Right cardiac atrium (tissue), 5 donors: ENCODE results near the gene PNP. TPM values are rescaled to one million over a fixed set of nuclear protein-coding genes. Genes with fewer than 3 reads are reported as not detected.

Source experiments
- ATAC-seq, 2 donors: fragments of 200-7000 bp; cut with Tn5 transposase; one replicate each; pipeline versions ENCODE4 v1.8.0 to v1.9.1; 2020; ENCODE audit warnings: moderate library complexity in 2 of 2, mild to moderate bottlenecking in 1 of 2
- DNase-seq, 3 donors: peaks; one replicate each; pipeline ENCODE4 v3.0.0-alpha.2; 2020
- H3K27ac ChIP-seq: one replicate; pipeline ENCODE4 v1.5.1; 2013; ENCODE audit warnings: mild to moderate bottlenecking, low read length, control low read depth, moderate library complexity
- H3K27me3 ChIP-seq: one replicate; pipeline ENCODE4 v1.6.1; 2013; ENCODE audit not compliant: control insufficient read depth, insufficient read depth
- H3K4me1 ChIP-seq: one replicate; pipeline ENCODE4 v1.6.1; 2013; ENCODE audit warnings: low read length; ENCODE audit not compliant: control insufficient read depth, insufficient read depth
- H3K4me3 ChIP-seq: one replicate; pipeline ENCODE4 v1.5.1; 2013; ENCODE audit warnings: low read length, control low read depth
- H3K9me3 ChIP-seq: one replicate; pipeline ENCODE4 v1.6.1; 2013; ENCODE audit warnings: low read length; ENCODE audit not compliant: control insufficient read depth
- WGBS: extraction: QIAGEN DNeasy Blood & Tissue Kit; methylation state at CpG from one replicate; pipeline ENCODE4 v1.1.7; 2013; 5-methylcytosine and 5-hydroxymethylcytosine counted together
- intact Hi-C, 4 donors: fragments of 100-400 bp; cut with DNase I; formaldehyde crosslinking; loops; one replicate each; pipeline versions ENCODE4 v1.11.0 to v1.14.0; 2022 to 2023
- long read RNA-seq, 4 donors: library from polyadenylated mRNA; unstranded; transcript quantifications; one replicate each; pipeline ENCODE4 v2.0.0, GENCODE V29; 2020 to 2021
- polyA plus RNA-seq: library from polyadenylated mRNA; stranded (reverse); fragments of 200-250 nt; gene quantifications from one replicate; pipeline ENCODE4 v1.2.3, GENCODE V29; 2013
- total RNA-seq, 4 donors: library from RNA; stranded (reverse); fragmentation: NEBNext Ultra II Directional; extraction: Animal tissue kit (Norgen Biotek cat#: 25700); gene quantifications; one replicate each; pipeline ENCODE4 v1.2.1, GENCODE V29; 2021
- donor health status: healthy with polysubstance abuse.
- donor health status: DM: no; HTN: yes; CAD: no.
- donor health status: DM: no; HTN: no; CAD: no.
- donor health status: DM: no; HTN: yes; CAD: no; lungs with severe emphysema.
- donor health status: DM: yes; HTN: yes; CAD: no.

Gene PNP
- 10 to 100 TPM in 1 of 4 donors, 1 to 10 TPM in 3; 6.2 to 17.2 (median 7.2) TPM for total RNA-seq
- polyA plus RNA-seq = 8.6 TPM
- long read RNA-seq, donor 1, partial matches to known transcripts = 0 of 4 reads
- long read RNA-seq, donor 1, other reads (novel, unspliced or antisense) = 0 of 4 reads
- long read RNA-seq, donor 2, partial matches to known transcripts = 0 of 1 reads
- long read RNA-seq, donor 2, other reads (novel, unspliced or antisense) = 0 of 1 reads
- long read RNA-seq, donor 3, transcript PNP-201 (6 exons, 1,509 nt) = major isoform, 20 of 27 reads
- long read RNA-seq, donor 3, partial matches to known transcripts = 1 of 27 reads
- long read RNA-seq, donor 3, other reads (novel, unspliced or antisense) = 2 of 27 reads
- long read RNA-seq, donor 4, partial matches to known transcripts = 0 of 1 reads
- long read RNA-seq, donor 4, other reads (novel, unspliced or antisense) = 0 of 1 reads

- intact Hi-C loops = no loop called here
- Histone ChIP-seq H3K4me1 (peaks cover 4% of the 10 kb centered on the region), H3K9me3 (no peaks in the 10 kb centered on the region), H3K27me3 (no peaks in the 10 kb centered on the region), H3K27ac (peak within 1 kb of the TSS; percentile 79), H3K4me3 (peak within 1 kb of the TSS; percentile 55)
- DNase-seq = peak; percentile 90 to 94 (median 93)
- ATAC-seq = peak; percentile 98 to 99
- WGBS = under 1% methylated on average over 40 of the region's 40 CpGs
Measured at GRCh38 chr14:20469242-20469889, at the start of gene PNP. Gene PNP (plus strand): TSS chr14:20469406. CDS start chr14:20469525, 119 bp downstream.

GRCh38 chr14:20419419-20419818 is 49.8 kb upstream of the PNP start:
- Histone ChIP-seq H3K4me1 (no peaks in the 10 kb centered on the region), H3K9me3 (no peaks in the 10 kb centered on the region), H3K27ac (no peak overlapping the region), H3K4me3 (no peak overlapping the region), H3K27me3 (no peaks in the 10 kb centered on the region)
- WGBS = 38% methylated on average over 1 of the region's 1 CpG
- intact Hi-C loops = loop anchor here in 1 of 4 donors (10.0 kb wide), 1 partner anchor 185 kb away; no protein-coding TSS in a partner anchor
- DNase-seq = no peak
- ATAC-seq = no peak

GRCh38 chr14:20421267-20421666 is 47.9 kb upstream of the PNP start:
- intact Hi-C loops = no loop called here
- no peaks in the 10 kb centered on the region for H3K27me3 ChIP-seq
- no peak for DNase-seq
- H3K27ac ChIP-seq = no peak overlapping the region
- no peaks in the 10 kb centered on the region for H3K4me1 ChIP-seq
- WGBS = 38% methylated on average over 2 of the region's 2 CpGs
- no peaks in the 10 kb centered on the region for H3K9me3 ChIP-seq
- no peak for ATAC-seq
- no peak overlapping the region for H3K4me3 ChIP-seq

DNA sequence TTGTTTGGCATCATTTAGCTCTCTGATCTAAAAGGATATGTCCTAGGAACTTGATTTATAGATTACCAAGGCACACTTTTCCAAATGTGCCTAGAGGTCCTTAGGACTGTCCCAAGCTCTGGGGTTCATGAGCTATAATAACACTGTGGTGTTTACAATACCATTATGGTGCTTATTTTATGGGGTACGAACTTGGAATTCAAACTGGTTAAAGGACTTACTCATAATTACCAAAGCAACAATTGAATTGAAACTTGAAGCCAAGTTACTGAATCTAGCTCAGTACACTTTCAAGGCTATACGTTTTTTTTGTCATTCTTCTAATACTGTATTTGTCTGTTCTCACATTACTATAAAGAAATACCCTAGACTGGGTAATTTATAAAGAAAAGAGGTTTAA is 46.3 kb upstream of the PNP start:
- Histone ChIP-seq H3K27ac (no peak overlapping the region), H3K4me1 (peaks cover 2% of the 10 kb centered on the region), H3K9me3 (no peaks in the 10 kb centered on the region), H3K27me3 (no peaks in the 10 kb centered on the region), H3K4me3 (no peak overlapping the region)
- DNase-seq = no peak
- WGBS = 63% methylated on average over 2 of the region's 2 CpGs
- intact Hi-C loops = no loop called here
- no peak for ATAC-seq

DNA sequence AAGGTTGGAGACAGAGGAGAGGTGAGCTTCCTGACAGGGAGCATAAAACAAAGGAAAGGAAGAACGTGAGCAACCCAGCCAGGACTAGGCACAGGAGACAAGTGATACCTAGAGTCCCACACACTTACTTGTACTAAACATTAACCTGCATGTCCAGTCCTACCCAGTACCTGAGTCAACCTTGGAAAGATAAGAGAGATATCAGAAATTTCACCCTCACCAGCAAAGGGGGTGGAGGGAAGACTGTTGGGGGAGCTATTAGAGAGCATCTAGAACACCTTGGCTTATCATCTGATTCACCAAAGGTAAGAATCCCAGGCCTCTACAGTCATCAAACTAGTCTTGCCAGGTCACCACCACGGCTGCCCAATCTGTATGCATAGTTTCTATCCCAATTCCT is 44.4 kb upstream of the PNP start:
- 36% methylated on average over 2 of the region's 2 CpGs for WGBS
- H3K4me3 ChIP-seq = no peak overlapping the region
- intact Hi-C loops = no loop called here
- H3K4me1 ChIP-seq = peaks cover 2% of the 10 kb centered on the region
- H3K9me3 ChIP-seq = no peaks in the 10 kb centered on the region
- no peaks in the 10 kb centered on the region for H3K27me3 ChIP-seq
- no peak overlapping the region for H3K27ac ChIP-seq
- no peak for ATAC-seq
- DNase-seq = no peak

DNA sequence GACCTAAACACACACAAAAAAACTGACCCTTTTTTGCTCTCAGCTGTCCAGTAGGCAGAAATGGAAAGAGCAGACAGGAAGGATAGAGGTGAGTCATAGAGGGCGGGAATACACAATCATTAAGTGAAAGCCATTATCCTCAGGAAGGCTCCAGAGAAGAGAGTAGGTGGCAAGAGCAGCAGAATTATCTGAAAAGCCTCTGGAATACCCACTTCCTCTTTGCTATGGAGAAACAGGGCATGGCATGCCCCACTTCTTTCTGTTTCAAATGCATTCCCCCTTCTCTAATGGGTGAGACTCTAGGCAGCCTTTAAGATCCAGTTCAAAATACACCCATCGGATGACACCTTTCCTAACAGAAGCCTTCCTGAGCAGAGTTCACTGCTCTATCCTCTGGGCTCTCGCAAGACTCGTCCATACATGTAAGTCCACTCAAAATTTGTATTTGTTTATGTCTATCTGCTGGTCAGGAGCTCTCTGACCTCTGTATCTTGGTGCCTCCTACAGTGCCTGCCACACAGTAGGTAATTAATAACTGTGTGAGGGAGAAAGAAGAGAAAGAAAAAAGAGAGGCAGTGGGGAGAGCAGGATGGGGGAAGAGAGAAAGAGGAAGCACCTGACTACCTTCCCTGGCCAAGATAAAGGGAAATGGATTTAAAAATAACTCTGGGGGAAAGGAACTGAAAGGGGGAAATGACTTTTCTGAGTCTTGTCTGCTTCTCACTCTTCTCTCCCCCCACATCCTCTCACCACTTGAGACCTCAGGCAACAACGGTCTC is 41.8 kb upstream of the PNP start:
- ATAC-seq = peak; percentile 61 to 78
- intact Hi-C loops = no loop called here
- Histone ChIP-seq H3K4me1 (peaks cover 5% of the 10 kb centered on the region), H3K27ac (no peak overlapping the region), H3K9me3 (no peaks in the 10 kb centered on the region), H3K27me3 (no peaks in the 10 kb centered on the region), H3K4me3 (no peak overlapping the region)
- WGBS = 62% methylated on average over 5 of the region's 5 CpGs
- DNase-seq = no peak

DNA sequence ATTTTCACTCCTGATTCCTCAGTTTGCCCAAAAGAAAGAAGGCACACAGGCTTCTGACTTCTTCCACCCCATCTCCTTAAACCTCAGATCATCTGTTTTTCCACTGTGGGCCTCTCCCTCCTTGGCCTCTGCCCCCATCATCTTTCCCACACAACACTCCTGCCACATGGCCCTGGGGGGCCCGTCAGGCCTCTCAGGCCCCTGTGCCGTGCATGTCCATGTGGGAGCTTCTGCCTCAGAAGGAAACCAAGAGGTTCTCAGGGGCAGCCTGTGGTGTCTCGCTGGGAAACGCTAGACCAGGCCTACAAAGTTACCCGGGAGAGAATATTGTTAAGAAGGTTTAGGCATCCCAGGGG is 41.2 kb upstream of the PNP start:
- Histone ChIP-seq H3K4me3 (no peak overlapping the region), H3K9me3 (no peaks in the 10 kb centered on the region), H3K4me1 (peaks cover 5% of the 10 kb centered on the region), H3K27ac (no peak overlapping the region), H3K27me3 (no peaks in the 10 kb centered on the region)
- WGBS = 75% methylated on average over 5 of the region's 5 CpGs
- intact Hi-C loops = no loop called here
- DNase-seq = no peak
- ATAC-seq = no peak

- no peaks in the 10 kb centered on the region for H3K9me3 ChIP-seq
- no peak overlapping the region for H3K27ac ChIP-seq
- ATAC-seq (peak in 1 of 2 donors; percentile 20), DNase-seq (peak in 1 of 3 donors; percentile 57)
- H3K27me3 ChIP-seq = no peaks in the 10 kb centered on the region
- H3K4me1 ChIP-seq = peaks cover 5% of the 10 kb centered on the region
- WGBS = 38% methylated on average over 5 of the region's 5 CpGs
- intact Hi-C loops = no loop called here
- no peak overlapping the region for H3K4me3 ChIP-seq
Measured at GRCh38 chr14:20428802-20429201, 40.4 kb upstream of the PNP start.

DNA sequence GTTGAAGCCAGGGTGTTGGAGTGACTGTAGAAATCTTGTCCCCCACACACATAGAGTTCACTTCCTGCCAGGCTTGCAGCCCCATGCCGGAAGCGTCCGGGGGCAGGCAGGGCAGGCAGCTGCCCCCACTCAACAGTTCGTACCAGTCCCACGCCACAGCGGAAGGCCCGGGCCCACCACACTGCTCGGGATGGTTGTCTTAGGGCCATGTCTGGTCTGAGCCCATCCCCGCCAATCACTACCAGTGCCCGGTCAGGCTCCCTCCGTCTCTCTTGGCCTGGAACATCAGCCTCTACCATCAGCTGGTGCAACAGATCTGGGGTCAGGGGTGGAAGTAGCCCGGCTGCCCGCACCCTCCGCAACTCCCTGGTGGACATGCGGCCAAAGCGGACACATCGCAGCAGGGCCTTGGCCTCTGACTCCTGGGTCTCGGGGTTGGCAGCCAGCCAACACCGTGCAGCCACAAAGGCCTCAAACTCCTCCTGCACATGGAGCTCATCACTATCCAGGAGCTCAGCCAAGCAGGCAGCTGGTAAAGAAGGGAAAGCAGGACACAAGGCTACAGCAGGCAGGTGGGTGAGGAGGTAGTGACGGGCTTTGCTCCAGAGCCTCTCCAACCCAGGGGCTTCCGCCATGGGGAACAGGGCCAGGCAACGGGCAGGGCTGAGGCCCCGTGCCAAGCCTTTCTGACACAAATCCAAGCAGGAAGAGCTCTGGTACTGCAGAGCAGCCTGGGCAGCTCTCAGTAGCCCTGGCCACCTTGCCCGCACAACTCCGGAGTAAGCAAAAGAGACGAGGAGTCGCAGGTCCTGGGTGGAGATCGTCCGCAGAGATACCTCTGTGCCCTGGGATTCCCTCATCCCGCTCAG is 39.2 kb upstream of the PNP start:
- no peaks in the 10 kb centered on the region for H3K27me3 ChIP-seq
- intact Hi-C loops = no loop called here
- no peaks in the 10 kb centered on the region for H3K9me3 ChIP-seq
- no peak for ATAC-seq
- peaks cover 5% of the 10 kb centered on the region for H3K4me1 ChIP-seq
- no peak overlapping the region for H3K27ac ChIP-seq
- WGBS = 77% methylated on average over 30 of the region's 30 CpGs
- H3K4me3 ChIP-seq = no peak overlapping the region
- no peak for DNase-seq
